HG02763 (cell line): ENCODE results near the gene TAOK1.

Source experiments
- ATAC-seq: cut with Tn5 transposase; IDR thresholded peaks from one replicate; pipeline ENCODE4 v1.9.1; 2021; ENCODE audit warnings: mild to moderate bottlenecking, moderate library complexity; ENCODE audit not compliant: unreplicated experiment

The TAOK1 gene

DNA sequence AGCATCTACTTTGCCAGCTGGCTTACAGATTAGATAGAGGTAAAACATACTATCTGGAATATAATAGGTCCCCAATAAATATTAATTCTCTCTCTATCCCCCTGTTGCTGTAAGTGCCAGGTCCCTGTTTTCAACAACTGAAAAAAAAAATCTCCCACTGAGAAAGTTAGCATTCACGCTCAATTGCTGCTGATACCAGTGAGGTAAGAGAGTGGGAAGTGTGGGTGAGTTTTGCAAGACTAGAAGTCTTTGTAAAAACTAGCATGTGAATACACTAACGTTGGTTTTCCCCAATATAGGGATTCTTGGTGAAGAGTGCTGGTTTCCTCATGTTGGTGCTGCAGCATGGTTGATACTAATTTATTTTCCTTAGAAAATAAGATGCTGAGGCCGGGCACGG lies 11.7 kb upstream of the TAOK1 start:
- no peak for ATAC-seq

DNA sequence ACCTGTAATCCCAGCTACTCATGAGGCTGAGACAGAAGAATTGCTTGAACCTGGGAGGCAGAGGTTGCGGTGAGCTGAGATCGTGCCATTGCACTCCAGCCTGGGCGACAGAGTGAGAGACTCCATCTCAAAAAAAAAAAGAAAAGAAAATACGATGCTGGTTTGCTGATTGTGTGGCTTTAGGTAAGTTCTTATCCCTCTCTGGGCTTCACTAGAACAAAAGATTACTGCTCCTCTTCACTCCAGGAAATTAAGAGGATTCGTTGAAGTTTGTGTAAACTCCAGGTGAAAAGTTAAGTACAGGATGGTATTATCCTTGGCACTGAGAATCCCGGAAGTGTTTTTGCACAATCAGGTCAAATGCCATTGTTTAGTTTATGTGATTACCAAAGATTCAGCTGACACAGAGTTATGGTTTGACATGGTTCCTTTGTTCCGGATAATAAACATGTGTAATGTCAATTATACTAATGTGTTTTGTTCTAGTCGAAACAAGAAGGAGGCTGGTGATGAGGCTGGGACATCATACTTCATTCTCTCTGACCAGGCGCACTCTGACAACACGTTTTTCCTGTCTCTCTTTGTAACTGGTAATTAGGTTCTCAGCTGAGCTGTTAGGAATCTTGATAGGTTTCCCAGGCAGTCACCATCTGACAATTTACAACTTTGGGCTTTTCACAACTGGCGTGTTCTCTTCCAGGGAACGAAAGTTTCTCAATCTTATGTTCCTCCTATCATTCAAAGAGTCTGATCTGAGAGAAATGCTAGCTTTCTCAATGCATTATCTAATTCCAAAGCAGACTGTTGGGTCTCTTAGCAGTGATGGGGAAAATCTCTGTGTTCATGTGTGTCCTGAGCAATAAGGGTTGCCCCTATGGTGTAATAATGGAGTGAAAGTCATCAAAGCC lies 10.8 kb upstream of the TAOK1 start:
- no peak for ATAC-seq

DNA sequence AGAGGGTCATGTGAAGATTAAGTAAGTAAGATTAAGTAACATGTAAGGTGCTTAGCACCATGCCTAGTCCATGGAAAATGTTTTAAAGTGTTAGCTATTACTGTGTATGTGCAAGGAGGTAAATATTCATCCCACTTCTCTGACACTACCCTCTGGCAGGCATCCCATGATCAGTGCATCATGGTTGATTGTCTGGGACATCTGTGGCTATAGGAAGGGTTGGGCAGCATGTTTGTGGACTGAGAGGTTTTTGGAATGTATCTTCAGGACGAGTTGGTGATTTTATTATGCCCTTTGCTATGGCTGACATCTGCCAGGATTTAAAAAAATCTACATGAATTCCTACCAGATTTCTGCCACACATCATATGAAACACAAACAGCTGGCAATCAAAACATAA lies 6.5 kb upstream of the TAOK1 start:
- no peak for ATAC-seq

DNA sequence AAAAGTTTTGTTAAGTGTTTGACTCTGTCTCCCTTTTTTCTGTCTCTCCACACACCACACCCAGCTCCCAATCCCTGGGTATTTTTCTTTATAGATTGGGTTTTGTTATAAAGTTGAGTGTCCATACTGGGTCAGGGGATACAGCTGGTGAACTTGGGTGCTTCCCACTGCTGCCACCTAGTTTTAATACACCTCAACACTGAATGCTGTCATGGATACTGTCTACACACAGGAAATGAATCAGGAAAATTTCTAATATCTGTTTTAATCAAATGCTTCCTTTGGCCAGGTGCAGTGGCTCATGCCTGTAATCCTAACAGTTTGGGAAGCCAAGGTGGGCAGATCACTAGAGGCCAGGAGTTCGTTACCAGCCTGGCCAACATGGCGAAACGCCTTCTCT lies 5.3 kb upstream of the TAOK1 start:
- ATAC-seq: no peak

DNA sequence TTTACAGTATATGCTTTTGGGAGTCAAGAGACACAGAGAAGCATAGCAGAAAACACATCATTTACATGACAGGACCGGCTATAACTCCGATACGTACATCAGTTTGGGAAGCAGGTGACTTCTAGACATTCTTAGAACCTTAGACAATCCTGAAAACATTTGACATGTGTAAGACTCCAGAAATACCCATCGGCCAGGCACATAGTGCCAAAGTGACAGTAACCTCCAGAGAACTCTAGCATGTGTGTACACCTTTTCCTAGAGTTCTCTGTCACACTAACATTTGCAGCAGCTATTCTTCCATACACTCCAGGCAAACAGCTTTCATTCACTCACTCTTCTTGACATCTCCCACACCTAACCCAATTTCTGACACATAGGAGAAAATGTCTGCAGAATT lies 3.4 kb upstream of the TAOK1 start:
- ATAC-seq: no peak

DNA sequence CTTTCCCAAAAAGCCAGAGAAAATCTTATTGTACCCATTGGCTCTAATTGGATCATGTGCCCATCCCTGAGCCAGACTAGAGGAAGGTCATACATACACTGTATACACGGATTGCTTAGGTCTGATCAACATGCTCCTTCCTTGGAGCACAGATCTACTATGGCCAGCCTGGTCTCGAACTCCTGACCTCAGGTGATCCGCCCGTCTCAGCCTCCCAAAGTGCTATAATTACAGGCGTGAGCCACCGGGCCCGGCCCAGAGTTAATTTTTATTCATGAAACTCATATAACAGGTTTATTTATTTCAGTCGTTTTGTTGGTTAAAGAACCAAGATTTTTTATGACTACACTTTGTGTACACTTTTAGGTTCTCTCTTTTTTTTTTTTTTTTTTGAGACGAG lies 1.2 kb upstream of the TAOK1 start:
- no peak for ATAC-seq

DNA sequence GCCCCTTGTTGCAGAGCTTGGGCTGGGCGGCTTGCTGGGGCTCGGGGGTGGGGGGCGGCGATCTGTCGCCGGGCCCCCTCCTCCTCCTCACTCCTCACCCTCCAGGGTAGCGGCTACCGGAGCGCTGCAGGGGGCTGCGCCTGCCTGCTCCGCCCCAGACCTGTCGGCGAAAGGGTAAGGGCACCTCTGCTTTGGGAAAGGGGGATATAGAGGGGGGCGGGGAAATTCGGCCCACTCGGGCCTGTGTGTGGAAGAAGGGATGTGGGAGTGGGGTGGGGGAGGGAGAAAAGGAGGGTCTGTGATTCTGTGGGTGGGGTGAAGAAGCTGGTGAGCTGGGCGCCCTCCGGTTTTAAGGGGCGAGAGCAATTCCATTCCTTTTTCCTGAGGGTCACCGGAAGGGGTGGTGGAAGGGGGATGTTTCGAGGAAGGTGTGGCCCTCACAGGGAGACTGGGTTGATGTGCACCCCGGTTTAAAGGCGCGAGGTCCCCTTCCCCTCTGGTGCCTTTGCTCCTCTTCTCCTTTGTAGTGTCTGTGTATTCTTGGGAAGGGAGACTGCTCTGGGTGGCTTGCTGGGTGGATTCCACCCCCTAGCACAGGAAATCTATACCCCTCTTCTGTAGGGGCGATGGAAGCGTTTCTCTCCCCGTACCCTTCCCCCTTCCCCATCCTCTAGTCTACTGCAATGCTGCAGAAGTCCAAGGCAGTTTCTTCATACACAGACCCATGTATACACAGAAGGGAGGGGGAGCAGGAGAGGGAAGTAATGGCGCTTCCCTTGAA lies 878 bp downstream of the TAOK1 start:
- ATAC-seq: no peak

DNA sequence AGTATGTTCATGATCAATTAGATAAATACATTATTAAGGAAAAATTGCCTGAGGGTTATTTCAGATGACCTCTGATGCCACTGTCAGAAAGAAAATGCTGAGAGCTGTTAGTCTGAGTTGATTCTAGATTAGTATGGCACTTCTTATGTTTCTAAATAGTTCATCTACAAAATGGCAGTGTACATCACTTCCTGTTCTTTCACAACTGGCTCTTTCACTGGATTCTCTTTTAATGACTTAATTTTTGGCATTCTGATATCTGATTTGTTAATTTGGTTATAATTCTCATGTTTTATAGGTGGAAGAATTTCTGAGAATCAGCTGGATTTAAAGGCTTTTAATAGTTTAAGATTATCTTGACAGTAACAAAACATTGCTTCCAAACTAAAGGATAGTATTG lies 3.3 kb downstream of the TAOK1 start:
- no peak for ATAC-seq

DNA sequence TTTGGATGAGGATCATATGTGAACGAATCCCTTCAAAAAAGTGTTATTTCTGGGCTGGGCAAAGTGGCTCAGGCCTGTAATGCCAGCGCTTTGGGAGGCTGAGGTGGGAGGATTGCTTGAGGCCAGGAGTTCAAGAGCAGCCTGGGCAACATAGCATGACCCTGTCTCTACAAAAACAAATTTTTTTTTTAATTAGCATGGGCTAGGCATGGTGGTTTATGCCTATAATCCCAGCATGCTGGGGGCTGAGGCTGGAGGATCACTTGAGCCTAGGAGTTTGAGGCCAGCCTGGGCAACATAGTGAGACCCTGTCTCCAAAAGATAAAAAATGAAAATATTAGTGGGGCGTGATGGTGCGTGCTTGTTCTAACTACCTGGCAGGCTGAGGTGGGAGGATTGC lies 4.6 kb downstream of the TAOK1 start:
- no peak for ATAC-seq

DNA sequence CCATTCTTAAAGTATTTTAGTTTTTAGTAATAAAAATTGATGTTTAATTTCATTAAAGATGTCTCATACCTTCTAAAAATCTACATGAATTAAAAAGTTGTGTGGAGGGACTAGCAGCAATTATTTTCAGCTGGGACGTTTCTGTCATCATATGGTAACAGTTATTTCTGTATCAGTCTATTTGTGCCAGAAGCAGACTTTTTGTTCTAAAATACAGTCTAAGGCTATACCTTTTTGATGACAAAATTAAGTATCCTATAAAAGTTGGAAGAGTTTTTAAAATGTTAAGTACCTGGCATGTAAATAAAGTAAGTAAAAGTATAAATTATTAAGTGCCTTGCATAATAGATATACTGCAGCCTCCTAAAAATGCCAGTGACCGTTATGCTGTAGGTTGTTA lies 5.9 kb downstream of the TAOK1 start:
- ATAC-seq: no peak

DNA sequence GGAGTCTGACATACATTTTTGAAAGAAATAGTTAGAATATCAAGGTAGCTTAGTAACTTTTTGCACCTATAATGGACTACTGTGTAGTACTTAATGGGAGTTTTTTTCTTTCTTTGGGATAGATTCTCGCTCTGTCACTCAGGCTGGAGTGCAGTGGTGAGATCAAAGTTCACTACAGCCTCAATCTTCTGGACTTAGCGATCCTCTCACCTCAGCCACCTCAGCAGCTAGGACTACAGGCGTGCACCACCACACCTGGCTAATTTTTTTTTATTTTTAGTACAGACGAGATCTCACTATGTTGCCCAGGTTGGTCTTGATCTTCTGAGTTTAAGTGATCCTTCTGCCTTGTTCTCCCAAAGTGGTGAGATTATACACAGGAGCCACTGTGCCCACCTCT lies 9.5 kb downstream of the TAOK1 start:
- ATAC-seq: no peak

DNA sequence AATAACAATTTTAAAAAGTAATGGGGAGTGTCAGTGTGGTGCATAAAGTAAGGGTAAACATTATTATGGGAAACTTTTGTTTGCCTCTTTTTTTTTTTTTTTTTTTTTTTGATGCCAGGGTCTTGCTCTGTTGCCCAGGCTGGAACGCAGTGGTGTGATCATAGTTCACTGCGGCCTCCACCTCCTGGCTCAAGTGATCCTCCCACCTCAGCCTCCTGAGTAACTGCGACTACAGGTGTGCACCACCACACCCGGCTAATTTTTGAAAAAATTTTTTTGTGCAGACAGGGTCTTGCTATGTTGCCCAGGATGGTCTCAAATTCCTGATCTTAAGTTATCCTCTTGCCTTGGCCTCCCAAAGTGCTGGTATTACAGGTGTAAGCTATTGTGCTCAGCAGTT lies 10.7 kb downstream of the TAOK1 start:
- no peak for ATAC-seq

DNA sequence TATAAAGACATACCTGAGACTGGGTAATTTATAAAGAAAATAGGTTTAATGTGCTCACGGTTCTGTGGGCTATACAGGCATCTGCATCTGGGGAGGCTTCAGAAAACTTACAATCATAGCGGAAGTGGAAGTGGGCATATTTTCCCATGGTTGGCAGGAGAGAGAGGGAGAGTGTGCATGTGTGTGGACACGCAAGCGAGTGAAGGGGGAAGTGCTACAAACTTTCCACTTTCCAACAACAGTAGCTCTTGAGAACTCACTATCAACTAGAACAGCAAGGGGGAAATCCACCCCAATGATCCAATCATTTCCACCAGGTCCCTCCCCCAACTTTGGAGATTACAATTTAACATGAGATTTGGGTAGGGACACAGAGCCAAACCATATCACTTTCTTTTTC lies 11.1 kb downstream of the TAOK1 start:
- ATAC-seq: no peak

DNA sequence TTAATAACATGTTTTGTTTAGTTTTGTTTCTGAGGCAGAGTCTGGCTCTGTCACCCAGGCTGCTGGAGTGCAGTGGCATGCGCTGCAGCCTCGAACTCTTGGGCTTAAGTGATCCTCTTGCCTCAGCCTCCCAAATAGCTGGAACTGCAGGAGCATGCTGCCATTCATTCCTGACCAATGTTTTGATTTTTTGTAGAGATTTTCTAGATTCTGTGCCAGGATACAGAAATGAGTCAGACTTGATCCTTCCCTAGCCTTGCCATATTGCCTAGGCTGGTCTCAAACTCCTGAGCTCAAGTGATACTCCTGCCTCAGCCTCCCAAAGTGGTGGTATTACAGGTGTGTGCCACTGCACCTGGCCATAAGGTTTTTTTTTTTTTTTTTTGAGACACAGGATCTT lies 17.7 kb downstream of the TAOK1 start:
- ATAC-seq: no peak

DNA sequence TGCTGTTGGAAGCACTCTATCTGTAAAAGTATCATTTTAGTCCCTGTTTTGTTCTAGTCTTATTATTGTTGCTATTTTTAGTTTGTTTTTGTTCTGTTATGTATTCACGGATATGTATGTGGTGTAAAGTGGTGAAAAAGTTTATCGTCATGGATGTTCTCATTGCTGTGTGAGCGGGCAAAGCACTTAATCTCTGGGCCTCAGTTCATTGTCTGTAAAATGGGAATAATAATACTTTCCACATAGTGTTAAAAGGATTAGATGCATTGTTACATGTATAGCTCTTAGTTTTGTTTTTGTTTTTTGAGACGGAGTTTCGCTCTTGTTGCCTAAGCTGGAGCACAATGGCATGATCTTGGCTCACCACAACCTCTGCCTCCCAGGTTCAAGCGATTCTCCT lies 19.8 kb downstream of the TAOK1 start:
- no peak for ATAC-seq

DNA sequence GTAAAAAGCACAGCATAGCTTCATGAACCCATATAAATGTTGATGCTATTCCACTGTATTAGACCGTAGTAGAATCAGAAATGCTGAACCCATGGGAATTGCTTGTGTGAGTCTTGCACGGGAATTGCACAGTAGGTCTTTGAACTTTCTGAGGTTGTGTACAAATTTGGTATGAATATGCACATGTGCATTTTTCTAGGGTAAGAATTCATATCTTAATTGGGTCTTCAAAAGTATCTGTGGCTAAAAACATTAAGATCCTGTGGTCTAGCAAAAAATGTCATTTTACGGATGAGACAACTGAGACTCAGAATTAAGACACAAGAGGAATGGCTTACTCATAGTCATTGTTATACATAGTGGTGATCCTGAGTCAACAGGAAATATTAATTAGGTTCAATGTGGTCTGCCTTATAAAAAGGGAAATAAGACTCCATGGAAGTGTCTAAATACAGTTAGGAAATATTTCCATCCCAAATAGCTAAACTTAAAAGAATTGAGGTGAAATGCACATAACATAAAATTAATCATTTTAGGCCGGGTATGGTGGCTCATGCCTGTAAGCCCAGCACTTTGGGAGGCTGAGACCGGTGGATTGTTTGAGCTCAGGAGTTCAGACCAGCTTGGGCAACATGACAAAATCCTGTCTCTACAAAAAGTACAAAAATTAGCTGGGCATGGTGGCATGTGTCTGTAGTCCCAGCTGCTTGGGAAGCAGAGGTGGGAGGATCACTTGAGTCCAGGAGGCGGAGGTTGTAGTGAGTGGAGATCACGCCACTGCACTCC lies 22.8 kb downstream of the TAOK1 start:
- no peak for ATAC-seq

DNA sequence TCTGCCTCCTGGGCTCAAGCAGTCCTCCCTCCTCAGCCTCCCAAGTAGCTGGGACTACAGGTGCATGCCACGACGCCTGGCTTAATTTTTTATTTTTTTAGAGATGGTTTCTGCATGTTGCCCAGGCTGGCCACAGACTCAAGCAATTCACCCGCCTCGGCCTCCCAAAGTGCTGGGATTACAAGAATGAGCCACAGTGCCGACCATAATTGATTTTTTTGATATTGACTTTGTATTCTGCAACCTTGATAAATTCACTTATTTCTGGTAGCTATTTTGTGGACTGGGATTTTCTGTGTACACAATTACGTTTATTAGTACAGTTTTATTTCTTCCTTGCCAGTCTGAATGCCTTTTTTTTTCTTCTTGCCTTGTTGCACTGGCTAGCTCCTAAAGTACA lies 30.0 kb downstream of the TAOK1 start:
- ATAC-seq: no peak

DNA sequence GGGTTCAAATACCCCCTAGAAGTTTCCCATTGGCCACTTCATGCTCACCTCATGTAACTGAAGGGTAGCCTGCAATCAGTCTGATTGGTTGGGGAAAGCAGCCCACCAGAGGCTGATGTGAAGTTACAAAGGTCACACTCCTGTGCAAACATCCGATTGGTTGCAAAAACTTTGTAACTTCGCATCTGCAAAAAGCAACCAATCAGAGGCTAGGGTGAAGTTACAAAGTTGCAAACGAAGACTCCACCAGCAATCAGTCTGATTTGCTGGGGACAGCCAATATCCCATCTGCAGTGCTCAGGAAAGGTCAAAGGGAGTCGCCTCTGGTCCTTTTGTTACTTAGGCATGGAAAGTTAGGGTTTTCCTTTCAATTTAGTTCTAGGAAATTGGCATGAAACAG lies 40.1 kb downstream of the TAOK1 start:
- ATAC-seq: no peak

DNA sequence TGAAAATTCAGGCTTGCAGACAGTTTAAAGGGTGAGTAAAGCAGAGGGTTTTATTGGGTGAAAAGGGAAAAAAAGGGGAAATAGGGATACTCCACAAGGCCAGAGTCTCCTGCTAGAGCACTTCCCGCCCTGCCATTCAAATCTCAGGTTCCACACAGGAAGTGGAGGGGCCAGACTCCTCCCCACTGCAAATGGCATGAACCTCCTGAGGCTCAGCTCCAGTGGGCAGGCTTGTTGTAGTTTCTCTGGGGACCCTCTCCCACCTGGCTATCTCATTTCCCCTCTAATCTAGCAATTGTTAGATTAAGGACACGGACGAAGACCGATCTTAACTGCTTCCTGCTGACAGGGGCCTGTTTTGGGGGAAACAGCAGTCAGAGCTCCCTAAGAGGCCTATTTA lies 43.4 kb downstream of the TAOK1 start:
- ATAC-seq: no peak

DNA sequence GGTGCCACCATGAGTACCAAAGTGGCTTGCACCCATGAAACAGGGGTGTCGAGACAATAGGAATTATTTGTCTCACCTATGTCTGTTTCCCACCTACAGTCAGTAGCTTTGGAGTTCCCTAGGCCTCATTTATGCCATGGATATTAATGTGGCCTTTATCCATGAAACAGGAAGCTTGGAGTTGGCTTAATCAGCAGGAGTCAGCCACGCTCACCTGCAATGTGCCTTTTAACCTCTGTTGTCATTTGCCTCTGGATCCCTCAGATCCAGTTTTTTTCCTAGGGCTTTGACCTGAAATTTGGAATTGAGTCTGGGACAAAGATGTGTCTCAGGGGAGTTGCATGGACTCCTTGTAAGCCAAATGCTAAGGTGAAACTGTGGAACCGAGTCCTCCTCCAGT lies 44.4 kb downstream of the TAOK1 start:
- ATAC-seq: no peak

DNA sequence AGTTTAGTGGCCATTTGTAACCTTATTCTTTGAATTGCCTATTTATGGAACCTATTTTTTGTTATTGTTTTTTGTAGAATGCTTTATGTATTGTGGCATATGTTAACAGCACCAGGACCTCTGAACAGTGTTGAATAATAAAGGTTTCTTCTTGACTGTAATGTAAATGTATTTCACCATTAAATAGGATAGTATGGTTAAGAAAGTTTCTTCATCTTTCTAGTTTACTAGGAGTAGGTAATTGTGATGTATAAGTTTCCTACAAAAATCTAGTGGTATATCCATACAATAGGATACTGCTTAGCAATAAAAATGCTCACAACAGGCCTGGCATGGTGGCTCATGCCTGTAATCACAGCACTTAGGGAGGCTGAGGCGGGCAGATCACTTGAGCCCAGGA lies 52.3 kb downstream of the TAOK1 start:
- no peak for ATAC-seq
